ENCODE data around the gene ATP5F1C. TPM values are rescaled to one million over a fixed set of nuclear protein-coding genes. Genes with fewer than 3 reads are reported as not detected.

The ATP5F1C gene
- total RNA-seq, 1 experiment from 2014 or later = 483 TPM

- Histone ChIP-seq H3K27me3 (ENCODE audit: control insufficient read depth, insufficient read depth, low read length) (no peaks in the 10 kb centered on the region), H3K36me3 (replicated peaks; ENCODE audit: control insufficient read depth, insufficient read depth, low read length) (no peaks in the 10 kb centered on the region), H3K4me3 (ENCODE audit: insufficient read depth, low read depth, low read length) (no peak overlapping the region)
- DNase-seq = no peak
Observed at GRCh38 chr10:7846591-7846990, 58.6 kb downstream of the ATP5F1C start.

GRCh38 chr10:7853226-7853842, 65.4 kb downstream of the ATP5F1C start:
- DNase-seq = no peak
- Histone ChIP-seq H3K36me3 (replicated peaks; ENCODE audit: control insufficient read depth, insufficient read depth, low read length) (no peaks in the 10 kb centered on the region), H3K4me3 (ENCODE audit: insufficient read depth, low read depth, low read length) (no peak overlapping the region), H3K27me3 (ENCODE audit: control insufficient read depth, insufficient read depth, low read length) (no peaks in the 10 kb centered on the region)

GRCh38 chr10:7853890-7854289, 65.9 kb downstream of the ATP5F1C start:
- Histone ChIP-seq H3K4me3 (ENCODE audit: insufficient read depth, low read depth, low read length) (no peak overlapping the region), H3K36me3 (replicated peaks; ENCODE audit: control insufficient read depth, insufficient read depth, low read length) (no peaks in the 10 kb centered on the region), H3K27me3 (ENCODE audit: control insufficient read depth, insufficient read depth, low read length) (no peaks in the 10 kb centered on the region)
- no peak for DNase-seq

- DNase-seq = peak; percentile 39
- Histone ChIP-seq H3K4me3 (ENCODE audit: insufficient read depth, low read depth, low read length) (no peak overlapping the region), H3K27me3 (ENCODE audit: control insufficient read depth, insufficient read depth, low read length) (no peaks in the 10 kb centered on the region), H3K36me3 (replicated peaks; ENCODE audit: control insufficient read depth, insufficient read depth, low read length) (no peaks in the 10 kb centered on the region)
Observed at GRCh38 chr10:7855205-7855604, 67.2 kb downstream of the ATP5F1C start.

- no peaks in the 10 kb centered on the region for H3K36me3 ChIP-seq (replicated peaks; ENCODE audit: control insufficient read depth, insufficient read depth, low read length)
- H3K27me3 ChIP-seq (ENCODE audit: control insufficient read depth, insufficient read depth, low read length) = no peaks in the 10 kb centered on the region
- DNase-seq = no peak
- no peak overlapping the region for H3K4me3 ChIP-seq (ENCODE audit: insufficient read depth, low read depth, low read length)
Observed at GRCh38 chr10:7856678-7857077, 68.7 kb downstream of the ATP5F1C start.

- DNase-seq = no peak
- Histone ChIP-seq H3K4me3 (ENCODE audit: insufficient read depth, low read depth, low read length) (no peak overlapping the region), H3K27me3 (ENCODE audit: control insufficient read depth, insufficient read depth, low read length) (no peaks in the 10 kb centered on the region), H3K36me3 (replicated peaks; ENCODE audit: control insufficient read depth, insufficient read depth, low read length) (no peaks in the 10 kb centered on the region)
Observed at GRCh38 chr10:7857262-7857661, 69.3 kb downstream of the ATP5F1C start.

Other genes starting within 250 kb of the ATP5F1C start
- 0.67 and 1.9 TPM in 2 replicates for gene ITIH5, start 121.2 kb upstream of the ATP5F1C start, total RNA-seq (2014; rRNA removed; shearing (Covaris generic))
- not detected in 2 replicates for gene ITIH2, start 84.9 kb upstream of the ATP5F1C start, total RNA-seq (2014; rRNA removed; shearing (Covaris generic))
- gene KIN, start 184 bp upstream of the ATP5F1C start, total RNA-seq (2014; rRNA removed; shearing (Covaris generic)) = 5.9 and 10.6 TPM in 2 replicates
- 1.5 and 2.7 TPM in 2 replicates for gene TAF3, start 30.3 kb downstream of the ATP5F1C start, total RNA-seq (2014; rRNA removed; shearing (Covaris generic))